ENCODE results near the gene WDFY2. TPM values are rescaled to one million over a fixed set of nuclear protein-coding genes. Genes with fewer than 3 reads are reported as not detected.

WDFY2 gene
- total and polyA plus RNA-seq, 7 experiments from 2014 or later = 3.2 to 44.3 (median 18.6) TPM

GRCh38 chr13:51577690-51578089 is 6.6 kb upstream of the WDFY2 start:
- Mint-ChIP-seq H3K27me3 (peaks cover 0 to 15% (median 0%) of the 10 kb centered on the region in 5 donors), H3K36me3 (peaks cover 0 to 6% (median 2%) of the 10 kb centered on the region in 5 donors), H3K4me3 (no peak overlapping the region), H3K4me1 (peaks cover 0 to 6% (median 3%) of the 10 kb centered on the region in 7 donors), H3K9me3 (peaks cover 0 to 4% (median 0%) of the 10 kb centered on the region in 11 donors), H3K27ac (no peak overlapping the region)
- no peak for DNase-seq
- no peak overlapping the region for H3K4me3 ChIP-seq (ENCODE audit: low read length)
- H3K9me3 ChIP-seq (ENCODE audit: control insufficient read depth in 2 of 3, low read length in 3 of 3) = no peaks in the 10 kb centered on the region
- CTCF ChIA-PET = no interaction called here
- no peaks in the 10 kb centered on the region for H3K4me1 ChIP-seq (ENCODE audit: control insufficient read depth in 2 of 2, insufficient read depth in 2 of 2, low read length in 2 of 2)
- no peak overlapping the region for H3K27ac ChIP-seq (ENCODE audit: low read depth, low read length)
- H3K36me3 ChIP-seq (ENCODE audit: control insufficient read depth in 2 of 3, insufficient read depth in 3 of 3, low read length in 3 of 3) = no peaks in the 10 kb centered on the region
- no peak for ATAC-seq
- POLR2A ChIA-PET = interaction anchor here (2.5 kb wide), 1 partner anchor 124 kb away, joined by 11 read pairs; the partner anchor contains the start of gene INTS6
- H3K27me3 ChIP-seq (ENCODE audit: control insufficient read depth in 2 of 2, insufficient read depth in 2 of 2, low read length in 2 of 2) = no peaks in the 10 kb centered on the region
- intact Hi-C loops (cut with micrococcal nuclease) = no loop called here

- no peak overlapping the region for H3K27ac Mint-ChIP-seq
- H3K4me1 Mint-ChIP-seq = peaks cover 3 to 8% (median 6%) of the 10 kb centered on the region in 7 donors
- ChIA-PET POLR2A (no interaction called here), CTCF (no interaction called here)
- Histone ChIP-seq H3K4me1 (ENCODE audit: control insufficient read depth in 2 of 2, insufficient read depth in 2 of 2, low read length in 2 of 2) (peaks cover 5 to 6% of the 10 kb centered on the region in 2 donors), H3K27me3 (ENCODE audit: control insufficient read depth in 2 of 2, insufficient read depth in 2 of 2, low read length in 2 of 2) (no peaks in the 10 kb centered on the region), H3K27ac (ENCODE audit: low read depth, low read length) (no peak overlapping the region), H3K36me3 (ENCODE audit: control insufficient read depth in 2 of 3, insufficient read depth in 3 of 3, low read length in 3 of 3) (peaks cover 0 to 7% (median 0%) of the 10 kb centered on the region in 3 experiments), H3K4me3 (ENCODE audit: low read length) (no peak overlapping the region), H3K9me3 (ENCODE audit: control insufficient read depth in 2 of 3, low read length in 3 of 3) (no peaks in the 10 kb centered on the region)
- intact Hi-C loops (cut with micrococcal nuclease) = loop anchor here (5.0 to 10.0 kb wide), 5 partner anchors 47 to 1497 kb away; partner anchors contain the start of gene FAM124A (in 1 of the 2)
- no peak overlapping the region for H3K4me3 Mint-ChIP-seq
- no peak for ATAC-seq
- peaks cover 0 to 16% (median 0%) of the 10 kb centered on the region in 5 donors for H3K27me3 Mint-ChIP-seq
- peaks cover 0 to 6% (median 2%) of the 10 kb centered on the region in 5 donors for H3K36me3 Mint-ChIP-seq
- H3K9me3 Mint-ChIP-seq = peaks cover 0 to 4% (median 0%) of the 10 kb centered on the region in 11 donors
- no peak for DNase-seq
Measured at GRCh38 chr13:51579676-51580075, 4.6 kb upstream of the WDFY2 start.

GRCh38 chr13:51581148-51581820 is 3.0 kb upstream of the WDFY2 start:
- POLR2A ChIA-PET = interaction anchor here (1.3 to 2.3 kb wide), 2 partner anchors 61 to 128 kb away, joined by 3 to 21 read pairs; partner anchors contain the start of gene INTS6
- Histone ChIP-seq H3K4me3 (ENCODE audit: low read length) (no peak overlapping the region), H3K4me1 (ENCODE audit: control insufficient read depth in 2 of 2, insufficient read depth in 2 of 2, low read length in 2 of 2) (peaks cover 12 to 17% of the 10 kb centered on the region in 2 donors), H3K9me3 (ENCODE audit: control insufficient read depth in 2 of 3, low read length in 3 of 3) (no peaks in the 10 kb centered on the region), H3K27ac (ENCODE audit: low read depth, low read length) (no peak overlapping the region), H3K27me3 (ENCODE audit: control insufficient read depth in 2 of 2, insufficient read depth in 2 of 2, low read length in 2 of 2) (no peaks in the 10 kb centered on the region), H3K36me3 (ENCODE audit: control insufficient read depth in 2 of 3, insufficient read depth in 3 of 3, low read length in 3 of 3) (peaks cover 0 to 10% (median 0%) of the 10 kb centered on the region in 3 experiments)
- DNase-seq (no peak), ATAC-seq (no peak)
- Mint-ChIP-seq H3K27ac (no peak overlapping the region), H3K4me3 (no peak overlapping the region), H3K9me3 (peaks cover 0 to 4% (median 0%) of the 10 kb centered on the region in 11 donors), H3K4me1 (peaks cover 13 to 19% (median 15%) of the 10 kb centered on the region in 7 donors), H3K27me3 (peaks cover 0 to 16% (median 0%) of the 10 kb centered on the region in 5 donors), H3K36me3 (peaks cover 0 to 6% (median 2%) of the 10 kb centered on the region in 5 donors)
- CTCF ChIA-PET = no interaction called here
- intact Hi-C loops (cut with micrococcal nuclease) = loop anchor here (5.0 to 10.0 kb wide), 5 partner anchors 49 to 1499 kb away; partner anchors contain the start of gene FAM124A (in 1 of the 2)

- H3K9me3 ChIP-seq (ENCODE audit: control insufficient read depth in 2 of 3, low read length in 3 of 3) = no peaks in the 10 kb centered on the region
- no peak for DNase-seq
- Mint-ChIP-seq H3K36me3 (peaks cover 0 to 6% (median under 1%) of the 10 kb centered on the region in 5 donors), H3K27ac (peak overlapping the region; percentile 95 to 100 (median 98)), H3K27me3 (peaks cover 0 to 7% (median 0%) of the 10 kb centered on the region in 5 donors), H3K9me3 (peaks cover 0 to 4% (median 0%) of the 10 kb centered on the region in 11 donors), H3K4me3 (peak overlapping the region; percentile 85 to 100 (median 98)), H3K4me1 (peaks cover 22 to 40% (median 29%) of the 10 kb centered on the region in 7 donors)
- peaks cover 0 to 10% (median 0%) of the 10 kb centered on the region in 3 experiments for H3K36me3 ChIP-seq (ENCODE audit: control insufficient read depth in 2 of 3, insufficient read depth in 3 of 3, low read length in 3 of 3)
- H3K27me3 ChIP-seq (ENCODE audit: control insufficient read depth in 2 of 2, insufficient read depth in 2 of 2, low read length in 2 of 2) = no peaks in the 10 kb centered on the region
- ChIA-PET POLR2A (interaction anchor here (0.6 to 1.5 kb wide), 6 partner anchors 49 to 379 kb away, joined by 3 to 26 read pairs (median 4); partner anchors contain the start of gene INTS6), CTCF (interaction anchor here (0.6 kb wide), 1 partner anchor 59 kb away, joined by 3 read pairs; no protein-coding TSS in a partner anchor)
- H3K4me1 ChIP-seq (ENCODE audit: control insufficient read depth in 2 of 2, insufficient read depth in 2 of 2, low read length in 2 of 2) = peaks cover 12 to 17% of the 10 kb centered on the region in 2 donors
- peak overlapping the region; percentile 95 for H3K4me3 ChIP-seq (ENCODE audit: low read length)
- intact Hi-C loops (cut with micrococcal nuclease) = loop anchor here (5.0 to 10.0 kb wide), 5 partner anchors 51 to 1501 kb away; partner anchors contain the start of gene FAM124A (in 1 of the 2)
- no peak for ATAC-seq
- peak overlapping the region; percentile 88 for H3K27ac ChIP-seq (ENCODE audit: low read depth, low read length)
Measured at GRCh38 chr13:51583469-51583874, 790 bp upstream of the WDFY2 start.

- H3K36me3 ChIP-seq (ENCODE audit: control insufficient read depth in 2 of 3, insufficient read depth in 3 of 3, low read length in 3 of 3) = peaks cover 0 to 10% (median 0%) of the 10 kb centered on the region in 3 experiments
- H3K9me3 Mint-ChIP-seq = peaks cover 0 to 1% (median 0%) of the 10 kb centered on the region in 11 donors
- peaks cover 0 to 2% (median 0%) of the 10 kb centered on the region in 5 donors for H3K27me3 Mint-ChIP-seq
- H3K4me3 ChIP-seq (ENCODE audit: low read length) = peak overlapping the region; percentile 95
- CTCF ChIA-PET = interaction anchor here (1.0 to 2.3 kb wide), 5 partner anchors 132 to 212 kb away, joined by 3 to 10 read pairs (median 4); partner anchors contain the start of gene INTS6
- H3K4me1 ChIP-seq (ENCODE audit: control insufficient read depth in 2 of 2, insufficient read depth in 2 of 2, low read length in 2 of 2) = peaks cover 12 to 17% of the 10 kb centered on the region in 2 donors
- ATAC-seq (peak; percentile 47), DNase-seq (peak in 7 of 9 donors; percentile 9 to 79 (median 73))
- no peaks in the 10 kb centered on the region for H3K9me3 ChIP-seq (ENCODE audit: control insufficient read depth in 2 of 3, low read length in 3 of 3)
- POLR2A ChIA-PET = interaction anchor here (0.6 to 3.9 kb wide), 13 partner anchors 11 to 222 kb away, joined by 3 to 86 read pairs (median 4); partner anchors contain the start of gene INTS6
- peak overlapping the region; percentile 81 to 100 (median 98) for H3K27ac Mint-ChIP-seq
- H3K36me3 Mint-ChIP-seq = peaks cover 0 to 6% (median 0%) of the 10 kb centered on the region in 5 donors
- peak overlapping the region; percentile 85 to 100 (median 98) for H3K4me3 Mint-ChIP-seq
- intact Hi-C loops (cut with micrococcal nuclease) = loop anchor here (1.0 to 10.0 kb wide), 23 partner anchors 29 to 1589 kb away; partner anchors contain the start of genes CKAP2 (in 2 of the 2), INTS6 (in 2 of the 2), ALG11 (in 1 of the 2) and FAM124A (in 1 of the 2)
- H3K27ac ChIP-seq (ENCODE audit: low read depth, low read length) = peak overlapping the region; percentile 88
- no peaks in the 10 kb centered on the region for H3K27me3 ChIP-seq (ENCODE audit: control insufficient read depth in 2 of 2, insufficient read depth in 2 of 2, low read length in 2 of 2)
- H3K4me1 Mint-ChIP-seq = peaks cover 26 to 55% (median 36%) of the 10 kb centered on the region in 7 donors
Measured at GRCh38 chr13:51584731-51585672, 740 bp downstream of the WDFY2 start.
